HG03558 (cell line): ENCODE data around the gene CTNNA3.

Experiments
- ATAC-seq: cut with Tn5 transposase; IDR thresholded peaks from one replicate; pipeline ENCODE4 v1.9.1; 2021; ENCODE audit warnings: moderate number of reproducible peaks; ENCODE audit not compliant: unreplicated experiment; ENCODE audit errors: extremely low read depth

CTNNA3 gene

GRCh38 chr10:66925896-66926715 is 769.9 kb downstream of the CTNNA3 start, which contains the start of gene LRRTM3:
LRRTM3 (plus strand) TSS chr10:66926036.
- ATAC-seq, result peak; percentile 100

GRCh38 chr10:66925373-66925772 is 770.6 kb downstream of the CTNNA3 start:
- no peak for ATAC-seq

- no peak for ATAC-seq
Measured at GRCh38 chr10:66924674-66925345, 771.2 kb downstream of the CTNNA3 start.

GRCh38 chr10:66919248-66919647 is 776.7 kb downstream of the CTNNA3 start:
- no peak for ATAC-seq

DNA sequence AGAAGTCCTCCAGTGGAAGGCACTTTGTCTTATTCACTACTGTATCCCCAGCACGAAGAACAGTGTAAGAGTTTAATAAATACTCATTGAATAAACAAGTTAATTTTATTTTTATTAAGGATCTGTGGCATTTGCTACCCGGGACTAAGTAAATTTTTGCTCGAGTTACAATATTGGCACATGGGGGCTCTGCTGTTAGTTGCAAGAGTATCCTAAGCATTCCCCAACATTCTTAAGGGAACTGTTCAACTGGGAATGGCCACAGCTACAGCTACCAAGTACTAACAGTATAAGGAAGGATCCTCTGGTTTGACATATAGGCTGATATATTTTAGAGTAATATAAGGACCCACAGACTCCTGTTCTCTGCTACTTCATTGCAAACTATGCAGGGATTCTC is 778.9 kb downstream of the CTNNA3 start:
- no peak for ATAC-seq

GRCh38 chr10:66916030-66916429 is 780.0 kb downstream of the CTNNA3 start:
- ATAC-seq, result no peak

GRCh38 chr10:66910671-66911070 is 785.3 kb downstream of the CTNNA3 start:
- ATAC-seq, result no peak

GRCh38 chr10:66892871-66893270 is 803.1 kb downstream of the CTNNA3 start:
- no peak for ATAC-seq

DNA sequence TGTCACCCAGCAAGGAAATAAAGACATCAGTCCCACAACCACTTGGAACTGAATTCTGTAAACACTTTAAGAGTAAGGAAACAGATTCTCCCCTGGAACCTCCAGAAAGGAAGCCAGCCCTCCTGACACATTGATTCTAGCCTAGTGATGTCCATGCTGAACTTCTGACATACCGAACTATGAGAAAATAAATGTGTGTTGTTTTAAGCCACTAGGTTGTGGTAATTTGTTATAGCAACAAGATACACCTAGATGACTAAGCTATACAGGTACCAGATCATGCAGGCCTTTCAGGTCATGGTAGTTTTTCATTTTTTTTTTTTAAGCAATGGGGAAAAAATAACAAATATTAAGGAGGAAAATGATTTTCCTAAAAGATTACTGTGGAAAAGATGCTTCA is 807.8 kb downstream of the CTNNA3 start:
- no peak for ATAC-seq

DNA sequence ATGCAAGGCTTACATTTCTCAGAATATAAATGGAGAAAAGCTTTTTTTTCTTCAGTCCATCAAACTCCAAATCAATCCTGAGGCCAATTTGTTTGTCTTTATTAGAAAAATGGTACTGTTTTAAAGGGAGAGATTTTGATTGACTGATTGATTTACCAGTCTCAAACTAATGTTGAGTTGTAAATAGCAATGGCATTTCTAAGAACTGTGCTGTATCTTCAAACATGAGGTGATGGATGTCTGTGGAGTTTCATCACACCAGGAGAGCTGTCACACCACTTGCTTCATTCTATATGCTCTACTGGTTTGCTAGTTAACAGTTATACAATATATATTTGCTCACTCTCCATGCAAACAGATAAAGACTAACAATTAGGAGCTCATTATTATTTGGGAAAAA is 809.1 kb downstream of the CTNNA3 start:
- ATAC-seq, result no peak

- no peak for ATAC-seq
Measured at GRCh38 chr10:66882271-66882670, 813.7 kb downstream of the CTNNA3 start.

GRCh38 chr10:66881814-66882213 is 814.2 kb downstream of the CTNNA3 start:
- no peak for ATAC-seq

- ATAC-seq, result no peak
Measured at GRCh38 chr10:66880826-66881225, 815.2 kb downstream of the CTNNA3 start.

- ATAC-seq, result no peak
Measured at GRCh38 chr10:66880292-66880691, 815.7 kb downstream of the CTNNA3 start.

DNA sequence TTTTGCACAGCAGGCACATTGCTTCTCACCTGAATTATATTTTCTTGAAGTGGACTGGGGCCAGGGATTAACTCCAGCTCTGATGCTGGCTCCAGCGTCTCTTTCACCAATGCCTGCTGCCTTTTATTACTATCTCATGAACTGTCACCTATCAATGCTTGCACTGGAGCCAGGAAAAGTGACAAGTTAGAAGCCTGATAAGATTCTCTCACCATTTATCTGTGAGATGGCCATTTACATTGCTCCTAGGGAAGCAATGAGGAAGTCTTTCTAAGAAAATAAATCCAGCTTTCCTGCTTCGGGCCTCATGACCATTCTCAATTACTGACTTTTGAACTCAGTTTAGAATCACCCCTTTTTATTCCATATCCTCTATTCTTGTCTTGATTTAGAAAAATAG is 818.6 kb downstream of the CTNNA3 start:
- no peak for ATAC-seq

DNA sequence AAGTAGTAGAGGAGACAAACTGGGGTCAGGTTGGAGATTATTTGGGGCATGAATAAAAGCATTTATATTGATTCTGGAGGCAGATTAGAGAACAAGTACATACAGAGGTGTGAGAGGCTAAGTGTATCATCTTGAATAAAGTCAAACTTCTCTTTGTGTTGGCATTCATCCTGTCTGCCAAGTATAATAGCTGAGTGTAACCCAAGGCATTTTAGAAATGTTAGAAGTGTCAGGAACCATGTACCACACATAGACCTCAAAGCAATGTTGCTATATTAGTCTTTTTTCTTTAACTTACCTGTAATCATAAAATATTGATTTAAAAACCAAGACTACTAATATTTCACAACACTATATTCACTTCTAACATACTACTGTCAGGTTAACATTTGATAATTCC is 826.4 kb downstream of the CTNNA3 start:
- ATAC-seq, result no peak

- ATAC-seq, result no peak
Measured at GRCh38 chr10:66862687-66863258, 833.2 kb downstream of the CTNNA3 start.

- ATAC-seq, result no peak
Measured at GRCh38 chr10:66860376-66860945, 835.5 kb downstream of the CTNNA3 start.

GRCh38 chr10:66852811-66853210 is 843.2 kb downstream of the CTNNA3 start:
- ATAC-seq, result no peak

GRCh38 chr10:66848856-66849255 is 847.1 kb downstream of the CTNNA3 start:
- no peak for ATAC-seq
